IPS DF 4.7 (cell line): ENCODE measurements around the gene DHX16.
"Not testable (repeated sequence)": the region's sequence is repeated elsewhere in the genome, so short reads cannot be mapped to it uniquely, and the experiment has no call there.

Source experiments
- DNase-seq: peaks from one replicate; pipeline ENCODE4 v3.0.0-alpha.2; 2013; ENCODE audit warnings: low spot score; ENCODE audit errors: extremely low read depth

DHX16 gene

GRCh38 chr6:30672445-30673253 lies at the start of gene DHX16:
DHX16 (minus strand) TSS chr6:30673006; CDS start chr6:30672841, 165 bp downstream.
- peak; percentile 95 for DNase-seq

GRCh38 chr6:30722025-30722279 lies 49.1 kb upstream of the DHX16 start:
- not testable (repeated sequence) for DNase-seq

- DNase-seq = no peak
Observed at GRCh38 chr6:30721198-30722024, 48.6 kb upstream of the DHX16 start.

- no peak for DNase-seq
Observed at GRCh38 chr6:30720738-30721197, 48.0 kb upstream of the DHX16 start.

GRCh38 chr6:30719791-30720737 lies 47.3 kb upstream of the DHX16 start, which contains the start of gene TUBB:
TUBB (plus strand) TSS chr6:30720352; CDS start chr6:30720507, 155 bp downstream.
- DNase-seq = no peak

- DNase-seq = no peak
Observed at GRCh38 chr6:30719356-30719755, 46.5 kb upstream of the DHX16 start.

GRCh38 chr6:30717845-30718720 lies 45.3 kb upstream of the DHX16 start:
- DNase-seq = not testable (repeated sequence)

GRCh38 chr6:30717129-30717844 lies 44.5 kb upstream of the DHX16 start, which contains the start of gene MDC1:
MDC1 (minus strand) TSS chr6:30717281; CDS start chr6:30715175, 2,106 bp downstream.
- DNase-seq = no peak

- no peak for DNase-seq
Observed at GRCh38 chr6:30716879-30717128, 44.0 kb upstream of the DHX16 start.

- no peak for DNase-seq
Observed at GRCh38 chr6:30714263-30714662, 41.5 kb upstream of the DHX16 start.

GRCh38 chr6:30712441-30712945 lies 39.7 kb upstream of the DHX16 start:
- DNase-seq = no peak

- no peak for DNase-seq
Observed at GRCh38 chr6:30711758-30712380, 39.1 kb upstream of the DHX16 start.

GRCh38 chr6:30709101-30709868 lies 36.5 kb upstream of the DHX16 start:
- DNase-seq = no peak

GRCh38 chr6:30707281-30707850 lies 34.6 kb upstream of the DHX16 start:
- no peak for DNase-seq

GRCh38 chr6:30705620-30706019 lies 32.8 kb upstream of the DHX16 start:
- no peak for DNase-seq

GRCh38 chr6:30703821-30704220 lies 31.0 kb upstream of the DHX16 start:
- DNase-seq = no peak

- no peak for DNase-seq
Observed at GRCh38 chr6:30703011-30703410, 30.2 kb upstream of the DHX16 start.

- no peak for DNase-seq
Observed at GRCh38 chr6:30700340-30700739, 27.5 kb upstream of the DHX16 start.
